PFSK-1 (cell line): ENCODE results near the gene PPP1R12B.

Source experiments
- REST ChIP-seq, 2 experiments: IDR thresholded peaks; 2 replicates each; pipeline versions ENCODE4 v1.6.1 to v1.8.0; 2011 to 2012; ENCODE audit warnings: low read depth in 2 of 2, low read length in 2 of 2, control low read depth in 1 of 2, inconsistent platforms in 1 of 2, mild to moderate bottlenecking in 1 of 2, moderate library complexity in 1 of 2; ENCODE audit not compliant: insufficient read depth in 1 of 2
- SIN3A ChIP-seq: IDR thresholded peaks from 2 replicates; pipeline ENCODE4 v1.6.1; 2012; ENCODE audit warnings: mild to moderate bottlenecking, low read length, moderate library complexity, borderline replicate concordance; ENCODE audit not compliant: insufficient read depth
- TAF1 ChIP-seq: IDR thresholded peaks from 2 replicates; pipeline ENCODE4 v1.6.1; 2012; ENCODE audit warnings: low read length, control low read depth, borderline replicate concordance; ENCODE audit not compliant: insufficient read depth

- TF ChIP-seq TAF1: no peak
- TF ChIP-seq REST (IDR thresholded peaks at IDR 0.05; ENCODE audit: insufficient read depth in 1 of 2, low read depth in 2 of 2, low read length in 2 of 2): no peak
- TF ChIP-seq SIN3A: no peak
These were observed 277.2 kb downstream of the PPP1R12B start for GRCh38 chr1:202625416-202626360.
